HPDE6-E6E7 (cell line): Measurements from ENCODE around the gene OTOG.

Experiments used
- DNase-seq: peaks from one replicate; pipeline ENCODE4 v3.0.0; 2011; ENCODE audit warnings: missing footprints; ENCODE audit errors: extremely low spot score

OTOG gene

GRCh38 chr11:17695454-17696441, 148.7 kb downstream of the OTOG start:
- no peak for DNase-seq

- no peak for DNase-seq
Measured at GRCh38 chr11:17696741-17697140, 149.7 kb downstream of the OTOG start.
